ENCODE data around the gene FLII.

DNA sequence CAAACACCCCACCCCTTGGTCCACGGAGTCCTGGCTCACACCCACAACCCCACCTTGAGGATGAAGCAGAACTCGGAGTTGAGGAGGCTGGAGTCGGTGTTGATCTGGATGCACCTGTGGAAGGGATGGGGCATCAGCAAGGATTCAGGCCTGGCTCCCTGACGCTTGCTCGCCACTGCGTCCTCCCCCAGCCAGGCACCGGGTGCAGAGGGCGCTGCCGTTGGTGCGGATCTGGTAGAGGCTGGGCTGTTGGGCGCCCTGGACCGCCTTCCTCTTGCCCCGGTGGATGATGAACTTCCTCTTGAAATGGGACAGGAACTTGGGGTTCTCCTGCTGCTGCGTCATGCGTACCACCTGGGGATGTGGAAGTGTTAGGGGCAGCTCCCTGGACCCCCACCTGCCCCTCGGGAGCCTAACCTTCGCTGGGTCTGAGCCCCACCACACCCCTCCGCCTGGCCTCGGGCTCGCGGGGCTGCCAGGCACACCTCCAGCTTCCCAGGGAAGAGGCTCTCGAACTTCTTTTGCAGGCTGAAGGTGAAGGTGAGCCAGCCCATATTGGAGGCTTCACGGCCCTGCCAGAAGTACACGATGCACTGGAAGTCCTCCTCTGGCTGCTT, 12.3 kb downstream of the FLII start:
- no peak for TF ChIP-seq CTCF (tag by site-specific recombination; IDR thresholded peaks at IDR 0.05)
- TF ChIP-seq ZFP3 (tag by site-specific recombination; IDR thresholded peaks at IDR 0.05; ENCODE audit: low read depth), result no peak
- TF ChIP-seq ZNF76 (tag by site-specific recombination; IDR thresholded peaks at IDR 0.05; ENCODE audit: borderline replicate concordance, low read depth), result no peak
- no peak for TF ChIP-seq PATZ1 (tag by site-specific recombination; IDR thresholded peaks at IDR 0.05)
- TF ChIP-seq ZBTB8A (tag by site-specific recombination; IDR thresholded peaks at IDR 0.05), result no peak
- TF ChIP-seq, protein P1, sequence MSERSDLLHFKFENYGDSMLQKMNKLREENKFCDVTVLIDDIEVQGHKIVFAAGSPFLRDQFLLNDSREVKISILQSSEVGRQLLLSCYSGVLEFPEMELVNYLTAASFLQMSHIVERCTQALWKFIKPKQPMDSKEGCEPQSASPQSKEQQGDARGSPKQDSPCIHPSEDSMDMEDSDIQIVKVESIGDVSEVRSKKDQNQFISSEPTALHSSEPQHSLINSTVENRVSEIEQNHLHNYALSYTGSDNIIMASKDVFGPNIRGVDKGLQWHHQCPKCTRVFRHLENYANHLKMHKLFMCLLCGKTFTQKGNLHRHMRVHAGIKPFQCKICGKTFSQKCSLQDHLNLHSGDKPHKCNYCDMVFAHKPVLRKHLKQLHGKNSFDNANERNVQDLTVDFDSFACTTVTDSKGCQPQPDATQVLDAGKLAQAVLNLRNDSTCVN (tag by site-specific recombination; optimal IDR thresholded peaks at IDR 0.05), result no peak
- TF ChIP-seq YY1 (tag by site-specific recombination; IDR thresholded peaks at IDR 0.05), result no peak
- no peak for TF ChIP-seq ZNF791 (tag by site-specific recombination; IDR thresholded peaks at IDR 0.05)
- TF ChIP-seq ZNF184 (tag by site-specific recombination; IDR thresholded peaks at IDR 0.05), result no peak
- no peak for TF ChIP-seq ZNF138 (tag by site-specific recombination; IDR thresholded peaks at IDR 0.05; ENCODE audit: borderline replicate concordance)
- TF ChIP-seq ZNF114 (tag by site-specific recombination; IDR thresholded peaks at IDR 0.05), result no peak
- TF ChIP-seq, protein P2, sequence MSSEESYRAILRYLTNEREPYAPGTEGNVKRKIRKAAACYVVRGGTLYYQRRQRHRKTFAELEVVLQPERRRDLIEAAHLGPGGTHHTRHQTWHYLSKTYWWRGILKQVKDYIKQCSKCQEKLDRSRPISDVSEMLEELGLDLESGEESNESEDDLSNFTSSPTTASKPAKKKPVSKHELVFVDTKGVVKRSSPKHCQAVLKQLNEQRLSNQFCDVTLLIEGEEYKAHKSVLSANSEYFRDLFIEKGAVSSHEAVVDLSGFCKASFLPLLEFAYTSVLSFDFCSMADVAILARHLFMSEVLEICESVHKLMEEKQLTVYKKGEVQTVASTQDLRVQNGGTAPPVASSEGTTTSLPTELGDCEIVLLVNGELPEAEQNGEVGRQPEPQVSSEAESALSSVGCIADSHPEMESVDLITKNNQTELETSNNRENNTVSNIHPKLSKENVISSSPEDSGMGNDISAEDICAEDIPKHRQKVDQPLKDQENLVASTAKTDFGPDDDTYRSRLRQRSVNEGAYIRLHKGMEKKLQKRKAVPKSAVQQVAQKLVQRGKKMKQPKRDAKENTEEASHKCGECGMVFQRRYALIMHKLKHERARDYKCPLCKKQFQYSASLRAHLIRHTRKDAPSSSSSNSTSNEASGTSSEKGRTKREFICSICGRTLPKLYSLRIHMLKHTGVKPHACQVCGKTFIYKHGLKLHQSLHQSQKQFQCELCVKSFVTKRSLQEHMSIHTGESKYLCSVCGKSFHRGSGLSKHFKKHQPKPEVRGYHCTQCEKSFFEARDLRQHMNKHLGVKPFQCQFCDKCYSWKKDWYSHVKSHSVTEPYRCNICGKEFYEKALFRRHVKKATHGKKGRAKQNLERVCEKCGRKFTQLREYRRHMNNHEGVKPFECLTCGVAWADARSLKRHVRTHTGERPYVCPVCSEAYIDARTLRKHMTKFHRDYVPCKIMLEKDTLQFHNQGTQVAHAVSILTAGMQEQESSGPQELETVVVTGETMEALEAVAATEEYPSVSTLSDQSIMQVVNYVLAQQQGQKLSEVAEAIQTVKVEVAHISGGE (tag by site-specific recombination; conservative IDR thresholded peaks at IDR 0.05; ENCODE audit: low read depth), result no peak
- no peak for TF ChIP-seq ZNF121 (tag by site-specific recombination; IDR thresholded peaks at IDR 0.05)
- no peak for TF ChIP-seq ZNF140 (tag by site-specific recombination; IDR thresholded peaks at IDR 0.05)

Data from HEK293 (cell line).